ENCODE data around the gene SULT1C2. TPM values are rescaled to one million over a fixed set of nuclear protein-coding genes. Genes with fewer than 3 reads are reported as not detected.
A peak's percentile ranks its signal among the peaks of the same experiment; 100 is the strongest.

SULT1C2 gene
- total and polyA plus RNA-seq, 9 of the 15 experiments (the other 6 are each of a cell fraction or from before 2014, with no cell fraction given): 0.22 TPM; not detected in 8

- ATAC-seq: no peak
- no peak overlapping the region for H3K4me3 ChIP-seq
- no peaks in the 10 kb centered on the region for H3K36me3 ChIP-seq (ENCODE audit: control insufficient read depth, insufficient read depth, low read length)
- intact Hi-C loops (cut with micrococcal nuclease) (no loop called here), in situ Hi-C loops (cut with MboI) (no loop called here)
- no peak overlapping the region for H2AFZ ChIP-seq (ENCODE audit: low read depth, low read length)
- no TSS peak for BruUV-seq (replicated peaks)
- ChIA-PET POLR2A (interaction anchor here (0.6 kb wide), 1 partner anchor 14 kb away, joined by 5 read pairs; no protein-coding TSS in a partner anchor), CTCF (ENCODE audit: low intra/inter-chr PET ratio) (no interaction called here)
- H4K20me1 ChIP-seq (replicated peaks; ENCODE audit: control insufficient read depth, insufficient read depth, low read length): no peaks in the 10 kb centered on the region; the same call in 1 of the 2 replicates
- H3K9me1 ChIP-seq (ENCODE audit: control insufficient read depth, insufficient read depth, low read length): no peaks in the 10 kb centered on the region
- H3K9ac ChIP-seq (ENCODE audit: insufficient read depth in 1 of 2, low read depth in 2 of 2, low read length in 2 of 2): no peak overlapping the region
- H3K9me3 ChIP-seq (replicated peaks; ENCODE audit: control insufficient read depth, insufficient read depth, low read depth, low read length): no peaks in the 10 kb centered on the region
- TF ChIP-seq ZFP91 (CRISPR knock-in tag; IDR thresholded peaks at IDR 0.05) (no peak), NFXL1 (CRISPR knock-in tag; IDR thresholded peaks at IDR 0.05) (no peak), OTX1 (CRISPR knock-in tag; IDR thresholded peaks at IDR 0.05) (no peak)
- no peak overlapping the region for H3K27ac ChIP-seq (ENCODE audit: extremely low read depth, low read depth, low read length)
- no peak overlapping the region for H3K4me2 ChIP-seq (ENCODE audit: insufficient read depth, low read length)
- peaks cover 0 to 8% of the 10 kb centered on the region in 2 experiments; a peak in 2 of 5 replicates for H3K27me3 ChIP-seq (ENCODE audit: control insufficient read depth in 2 of 2, insufficient read depth in 2 of 2, low read length in 2 of 2)
- 3% methylated on average over 3 of the region's 3 CpGs for WGBS (ENCODE audit: insufficient coverage, low coverage, missing lambda C conversion rate)
- no peak for DNase-seq (ENCODE audit: extremely low read depth in 1 of 4, low spot score in 3 of 4)
- no peaks in the 10 kb centered on the region for H3K79me2 ChIP-seq (ENCODE audit: control insufficient read depth, insufficient read depth, low read length)
- H3K4me1 ChIP-seq (replicated peaks in 1 of 2; ENCODE audit: control insufficient read depth in 2 of 2, insufficient read depth in 2 of 2, low read length in 2 of 2): no peaks in the 10 kb centered on the region
- FAIRE-seq: no peak
Observed at GRCh38 chr2:108266218-108266617, 22.5 kb upstream of the SULT1C2 start.

GRCh38 chr2:108267101-108267500 lies 21.6 kb upstream of the SULT1C2 start:
- TF ChIP-seq CEBPG (CRISPR knock-in tag; IDR thresholded peaks at IDR 0.05) (no peak), CEBPG (tag; conservative IDR thresholded peaks at IDR 0.05 in 1 of 2, IDR thresholded peaks at IDR 0.05 in 1 of 2) (0 out of 4 replicates have a peak, but pooled peaks of 1 of the 2 experiments have one; percentile 18), CEBPB (tag; IDR thresholded peaks at IDR 0.05) (peak; percentile 57), HDAC2 (IDR thresholded peaks at IDR 0.05) (no peak)
- Histone ChIP-seq H3K79me2 (ENCODE audit: control insufficient read depth, insufficient read depth, low read length) (no peaks in the 10 kb centered on the region), H3K36me3 (ENCODE audit: control insufficient read depth, insufficient read depth, low read length) (no peaks in the 10 kb centered on the region), H3K9ac (ENCODE audit: insufficient read depth in 1 of 2, low read depth in 2 of 2, low read length in 2 of 2) (no peak overlapping the region), H3K9me3 (replicated peaks; ENCODE audit: control insufficient read depth, insufficient read depth, low read depth, low read length) (no peaks in the 10 kb centered on the region), H3K4me2 (ENCODE audit: insufficient read depth, low read length) (no peak overlapping the region), H3K9me1 (ENCODE audit: control insufficient read depth, insufficient read depth, low read length) (no peaks in the 10 kb centered on the region), H3K4me3 (no peak overlapping the region), H3K27me3 (ENCODE audit: control insufficient read depth in 2 of 2, insufficient read depth in 2 of 2, low read length in 2 of 2) (peaks cover 0 to 8% of the 10 kb centered on the region in 2 experiments; a peak in 2 of 5 replicates), H3K4me1 (replicated peaks in 1 of 2; ENCODE audit: control insufficient read depth in 2 of 2, insufficient read depth in 2 of 2, low read length in 2 of 2) (no peaks in the 10 kb centered on the region), H2AFZ (ENCODE audit: low read depth, low read length) (no peak overlapping the region), H3K27ac (ENCODE audit: extremely low read depth, low read depth, low read length) (no peak overlapping the region), H4K20me1 (replicated peaks; ENCODE audit: control insufficient read depth, insufficient read depth, low read length) (no peaks in the 10 kb centered on the region; the same call in 1 of the 2 replicates)
- ChIA-PET POLR2A (no interaction called here), CTCF (ENCODE audit: low intra/inter-chr PET ratio) (no interaction called here)
- 0% methylated on average over 5 of the region's 5 CpGs for WGBS (ENCODE audit: insufficient coverage, low coverage, missing lambda C conversion rate)
- ATAC-seq (no peak), DNase-seq (ENCODE audit: extremely low read depth in 1 of 4, low spot score in 3 of 4) (no peak), FAIRE-seq (no peak)
- intact Hi-C loops (cut with micrococcal nuclease) (no loop called here), in situ Hi-C loops (cut with MboI) (no loop called here)
- no TSS peak for BruUV-seq (replicated peaks)
